Hematopoietic multipotent progenitor cell treated with erythropoietin and hydrocortisone succinate and interleukin-3 and kit ligand, for 15 days (in vitro differentiated cells): Measurements from ENCODE around the gene ZNF638.

Experiments
- DNase-seq: peaks from one replicate; pipeline ENCODE4 v3.0.0-alpha.2; 2015; ENCODE audit warnings: low spot score

ZNF638 gene

GRCh38 chr2:71472019-71472418, 140.4 kb downstream of the ZNF638 start:
- no peak for DNase-seq

DNA sequence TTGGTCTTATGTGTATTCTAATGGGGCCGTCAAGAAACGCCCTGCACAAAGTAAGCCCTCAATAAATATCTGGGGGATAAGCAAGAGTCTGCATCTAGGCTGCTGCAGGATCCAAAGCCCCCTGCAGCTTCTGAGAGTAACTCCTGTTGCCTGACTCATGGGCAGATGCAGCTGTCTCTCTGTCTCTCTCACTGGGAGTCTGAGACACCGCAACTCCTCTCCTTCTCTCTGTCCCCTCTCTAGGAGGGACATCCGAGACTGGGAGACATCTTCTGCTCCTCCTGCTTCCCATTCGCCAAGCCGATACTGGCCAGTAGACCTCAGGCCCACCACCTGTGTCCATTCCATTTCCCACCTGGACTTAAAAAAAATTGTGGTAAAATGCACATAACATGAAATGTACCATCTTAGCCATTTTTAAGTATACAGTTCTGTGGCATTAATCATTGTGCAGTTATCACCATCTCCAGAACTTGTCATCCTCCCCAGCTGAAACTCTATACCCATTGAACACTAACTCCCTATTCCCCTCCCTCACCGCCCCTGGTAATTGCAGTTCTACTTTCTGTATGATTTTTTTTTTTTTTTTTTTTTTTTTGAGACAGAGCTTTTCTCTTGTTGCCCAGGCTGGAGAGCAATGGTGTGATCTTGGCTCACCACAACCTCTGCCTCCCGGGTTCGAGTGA, 141.9 kb downstream of the ZNF638 start:
- DNase-seq, result no peak

DNA sequence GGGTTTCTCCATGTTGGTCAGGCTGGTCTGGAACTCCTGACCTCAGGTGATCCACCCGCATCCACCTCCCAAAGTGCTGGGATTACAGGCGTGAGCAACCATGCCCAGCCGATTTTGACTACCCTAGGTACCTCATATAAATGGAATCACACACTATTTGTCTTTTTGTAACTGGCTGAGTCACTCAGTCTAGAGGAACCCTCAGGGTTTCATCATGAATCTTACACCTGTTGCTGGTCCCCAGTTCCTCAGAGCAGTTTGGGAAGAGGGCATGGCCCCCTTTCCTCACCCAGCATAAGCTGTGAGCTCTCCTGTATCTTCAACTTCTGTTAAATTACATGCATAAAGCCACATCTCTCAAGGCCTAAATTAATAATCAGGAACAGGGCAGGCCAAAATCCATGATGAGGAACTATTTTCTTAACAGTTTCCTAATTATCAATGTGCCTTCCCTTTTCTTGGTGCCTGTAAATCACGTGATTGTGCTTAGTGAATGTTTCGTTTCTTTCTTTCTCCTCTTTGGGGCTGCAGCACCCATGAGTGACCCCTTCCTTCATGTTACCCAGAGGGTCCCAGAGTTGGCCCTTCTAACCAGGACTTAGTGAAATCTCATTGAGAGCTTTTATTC, 142.6 kb downstream of the ZNF638 start:
- no peak for DNase-seq

- no peak for DNase-seq
Measured at GRCh38 chr2:71474744-71475397, 143.3 kb downstream of the ZNF638 start.

- no peak for DNase-seq
Measured at GRCh38 chr2:71476495-71476894, 144.9 kb downstream of the ZNF638 start.

DNA sequence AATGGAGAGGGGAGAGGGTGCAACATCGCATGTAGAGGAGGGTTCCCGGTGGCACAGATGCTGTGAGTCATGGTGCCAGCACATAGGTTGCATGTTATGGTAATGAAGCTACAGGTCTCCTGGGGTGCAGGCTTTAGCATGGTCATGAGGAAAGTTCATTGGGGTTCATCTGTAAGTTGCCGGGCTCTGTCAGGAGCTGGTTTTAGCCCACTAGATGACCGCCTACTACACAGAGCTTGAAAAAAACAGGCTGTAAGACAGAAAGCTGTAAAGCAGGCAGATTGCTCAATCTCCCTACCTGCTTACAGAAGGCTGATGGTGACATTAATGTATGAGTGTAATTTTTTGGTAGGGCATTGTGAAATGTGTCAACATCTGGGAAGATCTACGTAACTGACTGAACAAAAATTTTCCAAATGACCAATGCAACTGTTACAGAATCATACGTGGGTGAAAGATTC, 145.7 kb downstream of the ZNF638 start:
- DNase-seq, result no peak

- no peak for DNase-seq
Measured at GRCh38 chr2:71478806-71479205, 147.2 kb downstream of the ZNF638 start.

DNA sequence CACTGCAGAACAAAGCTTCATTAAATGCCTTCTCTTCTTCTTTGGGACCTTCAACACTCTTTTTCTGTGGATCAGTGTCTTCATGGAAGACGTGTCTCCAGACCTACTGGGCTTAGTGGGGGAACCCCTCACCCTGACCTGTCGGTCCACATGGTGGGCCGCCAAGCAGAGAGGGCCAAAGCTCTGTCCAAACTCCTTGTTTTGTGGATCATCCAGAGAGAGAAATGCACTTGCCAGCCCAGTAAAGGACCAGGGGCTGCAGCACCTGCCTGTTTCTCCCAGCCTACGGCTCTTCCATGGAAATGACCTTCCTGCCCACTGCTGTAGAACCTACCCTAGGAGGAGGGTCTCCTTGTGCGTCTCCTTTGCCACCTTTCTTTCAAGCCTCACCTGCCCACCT, 147.7 kb downstream of the ZNF638 start:
- no peak for DNase-seq

DNA sequence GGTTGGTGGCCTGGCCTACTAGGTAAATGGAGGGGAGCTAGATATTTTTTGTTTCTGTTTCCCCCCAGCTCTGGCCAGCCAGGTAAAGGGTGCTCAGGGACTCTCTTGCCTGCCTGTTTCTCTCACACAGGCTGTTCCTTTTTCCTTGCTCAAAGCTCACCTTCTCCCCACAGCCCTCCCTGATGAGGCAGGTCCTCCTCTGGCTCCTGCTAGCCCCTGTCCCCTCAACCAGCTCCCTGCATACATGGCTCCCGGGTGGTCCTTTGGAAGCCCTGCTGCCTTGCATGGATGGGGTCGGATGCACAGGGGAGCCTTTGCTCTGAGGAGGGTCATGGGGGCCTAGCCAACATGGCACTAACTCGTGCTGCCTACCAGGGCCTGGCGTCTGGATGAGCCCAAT, 149.5 kb downstream of the ZNF638 start:
- DNase-seq, result no peak

- DNase-seq, result no peak
Measured at GRCh38 chr2:71482055-71482454, 150.5 kb downstream of the ZNF638 start.

DNA sequence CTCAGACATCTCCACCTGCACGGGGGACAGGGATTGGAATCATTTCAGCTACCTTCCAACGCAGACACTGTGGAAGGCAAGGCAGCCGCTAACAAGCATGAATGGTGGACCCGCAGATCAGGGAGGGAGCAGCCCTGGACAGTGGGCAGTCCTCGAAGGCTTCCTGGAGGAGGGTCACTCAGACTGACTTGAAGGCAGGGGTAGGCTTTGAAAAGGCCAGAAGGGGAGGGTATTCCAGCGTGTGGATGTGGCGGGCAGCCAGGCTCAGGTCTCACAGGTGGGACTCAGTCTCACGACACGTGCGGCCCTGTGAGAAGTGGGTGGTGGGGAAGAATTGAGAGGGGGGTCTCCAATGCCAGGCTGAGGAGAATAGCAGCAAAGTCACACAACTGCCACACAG, 151.7 kb downstream of the ZNF638 start:
- no peak for DNase-seq

DNA sequence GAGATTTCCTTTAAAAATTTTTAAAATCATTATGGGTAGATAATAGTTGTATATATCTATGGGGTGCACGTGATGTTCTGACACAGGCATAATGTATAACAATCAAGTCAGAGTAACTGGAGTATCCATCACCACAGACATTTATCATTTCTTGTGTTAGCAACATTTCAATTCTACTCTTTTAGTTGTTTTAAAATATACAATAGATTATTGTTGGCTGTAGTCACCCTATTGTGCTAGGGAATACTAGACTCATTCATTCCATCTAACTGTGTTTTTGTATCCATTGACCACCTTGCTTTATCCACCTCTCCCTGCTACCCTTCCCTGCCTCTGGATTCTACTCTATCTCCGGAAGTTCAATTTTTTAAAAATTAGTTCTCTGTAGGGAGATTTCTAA, 152.8 kb downstream of the ZNF638 start:
- no peak for DNase-seq
